D721Med (cell line): ENCODE data around the gene SLC66A2.
"Not testable (repeated sequence)": the region's sequence is repeated elsewhere in the genome, so short reads cannot be mapped to it uniquely, and the experiment has no call there.

Experiments used
- DNase-seq: peaks from one replicate; pipeline ENCODE4 v3.0.0; 2011; ENCODE audit warnings: low spot score; ENCODE audit not compliant: insufficient read length
- FAIRE-seq: peaks from 2 replicates; lab custom pipeline; 2011; peaks lifted over from hg19 to GRCh38; lab: Jason Lieb, UNC
- TF ChIP-seq, protein P1 (sequence below): IDR thresholded peaks from 2 replicates; pipeline ENCODE4 v1.5.1; 2012; ENCODE audit warnings: mild to moderate bottlenecking, control low read depth; ENCODE audit not compliant: insufficient read depth; ENCODE audit errors: missing control alignments

SLC66A2 gene

DNA sequence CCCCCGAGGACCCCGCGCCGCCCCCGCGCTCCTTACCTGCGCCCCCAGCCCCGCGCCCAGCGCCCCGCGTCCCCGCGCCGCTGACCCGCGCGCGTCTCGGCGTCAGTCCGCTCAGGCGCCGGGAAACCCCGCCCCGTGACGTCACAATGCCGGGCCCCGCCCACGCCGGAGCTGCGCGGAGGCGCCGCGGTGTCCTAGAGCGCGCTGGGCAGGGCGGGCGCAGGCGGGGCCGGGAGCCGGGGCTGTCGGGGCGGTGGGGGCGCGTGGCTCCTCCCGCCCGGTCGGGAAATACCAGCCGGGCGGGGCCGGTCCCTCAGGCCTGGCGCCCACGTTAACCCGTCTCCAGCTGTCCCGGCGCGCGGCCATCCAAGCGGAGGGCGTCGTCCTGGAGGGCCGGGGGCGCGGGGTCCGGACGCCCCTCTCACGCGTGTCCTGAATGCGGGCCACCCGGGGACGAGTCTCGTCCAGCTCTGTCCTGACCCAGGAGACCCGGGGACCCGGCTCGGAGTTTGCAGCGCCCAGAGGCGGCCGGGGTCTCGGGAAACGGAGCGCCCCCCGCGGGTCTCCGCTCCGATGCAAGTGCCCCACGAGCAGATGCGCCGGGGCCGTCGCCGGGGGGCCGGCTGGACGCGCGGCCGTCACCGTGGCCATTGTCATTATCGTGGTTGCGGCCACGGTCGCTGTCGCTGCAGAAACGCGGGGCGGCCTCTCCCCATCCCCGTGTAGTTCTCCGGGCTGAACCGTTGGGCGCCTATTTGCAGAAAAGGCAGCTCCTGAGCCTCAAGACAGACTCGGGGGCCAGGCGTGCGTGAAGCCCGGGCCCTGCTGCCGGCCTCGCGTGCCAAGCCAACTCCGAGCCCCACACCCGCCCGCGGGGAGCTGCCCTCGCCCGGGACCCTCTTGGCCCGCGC lies at the start of gene SLC66A2:
Gene SLC66A2 (minus strand): TSS at position 109 of the 911 bp plus-strand sequence. CDS start 727 bp downstream, outside the sequence.
- DNase-seq (peak; percentile 98), FAIRE-seq (no peak)

DNA sequence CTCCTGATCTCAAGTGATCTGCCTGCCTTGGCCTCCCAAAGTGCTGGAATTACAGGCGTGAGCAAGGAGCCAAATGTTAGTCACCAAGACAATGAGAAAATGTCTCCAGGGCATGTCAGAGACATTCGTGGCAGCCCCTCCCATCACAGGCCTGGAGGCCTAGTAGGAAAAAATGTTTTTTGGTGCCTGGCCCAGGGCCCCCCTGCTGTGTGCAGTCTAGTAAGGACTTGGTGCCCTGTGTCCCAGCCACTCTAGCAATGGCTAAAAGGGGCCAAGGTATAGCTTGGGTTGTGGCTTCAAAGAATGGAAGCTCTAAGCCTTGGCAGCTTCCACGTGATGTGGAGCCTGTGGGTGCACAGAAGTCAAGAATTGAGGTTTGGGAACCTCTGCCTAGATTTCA lies 49.4 kb upstream of the SLC66A2 start:
- TF ChIP-seq, protein P1, sequence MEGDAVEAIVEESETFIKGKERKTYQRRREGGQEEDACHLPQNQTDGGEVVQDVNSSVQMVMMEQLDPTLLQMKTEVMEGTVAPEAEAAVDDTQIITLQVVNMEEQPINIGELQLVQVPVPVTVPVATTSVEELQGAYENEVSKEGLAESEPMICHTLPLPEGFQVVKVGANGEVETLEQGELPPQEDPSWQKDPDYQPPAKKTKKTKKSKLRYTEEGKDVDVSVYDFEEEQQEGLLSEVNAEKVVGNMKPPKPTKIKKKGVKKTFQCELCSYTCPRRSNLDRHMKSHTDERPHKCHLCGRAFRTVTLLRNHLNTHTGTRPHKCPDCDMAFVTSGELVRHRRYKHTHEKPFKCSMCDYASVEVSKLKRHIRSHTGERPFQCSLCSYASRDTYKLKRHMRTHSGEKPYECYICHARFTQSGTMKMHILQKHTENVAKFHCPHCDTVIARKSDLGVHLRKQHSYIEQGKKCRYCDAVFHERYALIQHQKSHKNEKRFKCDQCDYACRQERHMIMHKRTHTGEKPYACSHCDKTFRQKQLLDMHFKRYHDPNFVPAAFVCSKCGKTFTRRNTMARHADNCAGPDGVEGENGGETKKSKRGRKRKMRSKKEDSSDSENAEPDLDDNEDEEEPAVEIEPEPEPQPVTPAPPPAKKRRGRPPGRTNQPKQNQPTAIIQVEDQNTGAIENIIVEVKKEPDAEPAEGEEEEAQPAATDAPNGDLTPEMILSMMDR: no peak
- DNase-seq (no peak), FAIRE-seq (no peak)

More for the DNA sequence above, at the start of gene SLC66A2:
- TF ChIP-seq, protein P1: no peak

DNA sequence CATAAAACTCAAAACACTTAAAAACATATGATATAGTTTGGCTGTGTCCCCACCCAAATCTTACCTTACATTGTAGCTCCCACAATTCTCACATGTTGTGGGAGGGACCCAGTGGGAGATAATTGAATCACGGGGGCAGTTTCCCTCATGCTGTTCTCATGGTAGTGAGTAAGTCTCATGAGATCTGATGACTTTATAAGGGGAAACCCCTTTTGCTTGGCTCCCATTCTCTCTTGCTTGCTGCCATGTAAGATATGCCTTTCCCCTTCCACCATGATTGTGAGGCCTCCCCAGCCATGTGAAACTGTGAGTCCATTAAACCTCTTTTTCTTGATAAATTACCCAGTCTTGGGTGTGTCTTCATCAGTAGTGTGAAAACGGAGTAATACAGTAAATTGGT lies 48.2 kb upstream of the SLC66A2 start:
- DNase-seq: not testable (repeated sequence)

DNA sequence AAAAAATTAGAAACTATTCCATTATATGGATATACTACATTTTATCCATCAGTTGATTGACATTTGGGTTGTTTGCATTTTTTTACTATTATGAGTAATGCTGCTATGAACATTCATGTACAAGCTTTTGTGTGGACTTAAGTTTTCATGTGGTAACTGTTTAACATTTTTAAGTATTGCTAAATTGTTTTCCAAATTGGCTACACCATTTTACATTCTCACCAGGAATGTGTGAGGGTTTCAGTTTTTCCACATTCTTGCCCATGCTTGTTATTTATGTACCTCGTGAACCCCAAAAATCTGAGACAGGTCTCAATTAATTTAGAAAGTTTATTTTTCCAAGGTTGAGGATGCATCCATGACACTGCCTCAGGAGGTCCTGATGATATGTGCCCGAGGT lies 40.0 kb upstream of the SLC66A2 start:
- FAIRE-seq: peak; percentile 97
- no peak for DNase-seq
- TF ChIP-seq, protein P1: no peak

More for the DNA sequence above, 48.2 kb upstream of the SLC66A2 start:
- FAIRE-seq: not testable (repeated sequence)

DNA sequence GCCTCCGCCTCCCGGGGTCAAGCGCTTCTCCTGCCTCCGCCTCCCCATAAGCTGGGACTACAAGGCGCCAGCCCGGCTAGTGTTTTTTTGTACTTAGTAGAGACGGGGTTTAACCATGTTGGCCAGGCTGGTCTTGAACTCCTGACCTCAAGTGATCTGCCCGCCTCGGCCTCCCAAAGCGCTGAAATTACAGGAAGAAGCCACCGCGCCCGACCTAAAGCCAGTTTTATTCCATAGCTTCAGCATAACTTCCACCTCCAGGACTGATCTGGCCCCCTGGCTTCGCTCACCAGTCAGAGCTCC lies 37.7 kb upstream of the SLC66A2 start:
- FAIRE-seq: no peak
- TF ChIP-seq, protein P1: no peak
- DNase-seq: no peak

DNA sequence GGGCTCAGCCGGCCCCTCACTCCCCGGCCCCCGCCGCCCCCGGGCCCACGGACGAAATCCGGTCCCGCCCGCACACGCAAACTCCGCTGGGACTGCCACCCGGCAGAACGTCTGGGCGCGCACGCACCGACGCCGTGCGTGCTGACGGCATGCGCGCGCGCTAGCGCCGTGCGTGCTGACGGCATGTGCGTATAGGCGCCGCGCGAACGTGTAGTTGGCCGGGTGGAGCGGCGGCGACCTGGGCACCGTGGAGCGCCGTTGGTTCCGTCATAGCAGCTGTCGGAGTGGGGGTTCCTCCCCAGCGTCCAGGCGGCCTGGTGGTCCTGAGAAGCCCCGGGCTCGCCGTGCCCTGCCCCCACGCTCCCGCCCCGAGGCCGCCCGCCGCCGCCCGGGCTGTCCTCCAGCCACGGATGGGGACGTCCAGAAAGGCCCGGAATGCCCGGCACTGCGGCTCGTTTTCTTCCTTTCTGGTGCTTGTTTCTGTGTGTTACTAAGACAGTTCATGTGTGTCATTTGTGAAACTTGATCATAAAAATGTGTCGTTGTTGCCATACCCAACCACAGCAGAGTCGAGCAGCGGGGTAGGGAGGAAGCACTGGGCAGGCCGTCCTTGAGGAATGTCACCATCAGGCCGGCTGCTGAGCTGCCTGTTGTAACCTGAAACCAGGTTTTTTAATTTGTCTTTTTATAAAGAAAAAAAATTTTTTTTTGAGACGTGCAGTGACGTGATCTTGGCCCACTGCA lies 37.2 kb upstream of the SLC66A2 start, which contains the start of gene TXNL4A:
Gene TXNL4A (minus strand): TSS at position 113 of the 744 bp plus-strand sequence. CDS start 171 bp downstream, outside the sequence.
- TF ChIP-seq, protein P1: no peak
- peak; percentile 66 for FAIRE-seq

DNA sequence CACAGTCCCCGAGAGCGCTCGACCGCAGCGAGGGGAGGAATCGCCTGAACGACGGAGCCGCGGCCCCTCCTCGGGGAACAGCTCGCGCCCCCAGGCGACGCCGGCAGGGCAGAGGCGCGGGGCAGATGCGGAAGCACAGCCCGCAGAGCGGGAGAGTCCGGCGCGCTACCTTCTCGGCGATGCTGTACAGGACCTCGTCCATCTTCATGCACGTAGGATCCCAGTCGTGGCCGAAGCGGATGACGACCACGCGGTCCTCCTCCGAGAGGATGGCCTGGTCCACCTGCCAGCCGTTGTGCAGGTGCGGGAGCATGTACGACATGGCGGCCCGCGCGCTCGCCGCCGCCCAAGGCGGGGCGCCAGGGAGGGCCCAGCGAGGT lies 36.6 kb upstream of the SLC66A2 start:
- DNase-seq (peak; percentile 76), FAIRE-seq (no peak)
- TF ChIP-seq, protein P1: peak; percentile 34

More for the DNA sequence above, 37.2 kb upstream of the SLC66A2 start, which contains the start of gene TXNL4A:
- DNase-seq: peak; percentile 93
